Karpas-422 (cell line): ENCODE data around the gene POU6F2. TPM values are rescaled to one million over a fixed set of nuclear protein-coding genes. Genes with fewer than 3 reads are reported as not detected.
A peak's percentile ranks its signal among the peaks of the same experiment; 100 is the strongest.

Experiments used
- DNase-seq: peaks from one replicate; pipeline ENCODE4 v3.0.0-alpha.2; 2015
- H2AFZ ChIP-seq: fragments of 200-600 bp; sonication (generic); 2 replicates; pipeline ENCODE4 v1.6.1; 2014; ENCODE audit warnings: antibody characterized with exemption, low read length, mixed read lengths
- H3K27ac ChIP-seq: fragments of 200-600 bp; sonication (generic); 2 replicates; pipeline ENCODE4 v1.5.1; 2014; ENCODE audit warnings: mild to moderate bottlenecking, low read length, moderate library complexity
- H3K27me3 ChIP-seq: fragments of 200-600 bp; sonication (generic); 2 replicates; pipeline ENCODE4 v1.6.1; 2014; ENCODE audit warnings: low read length, mixed read lengths
- H3K36me3 ChIP-seq: fragments of 200-600 bp; sonication (generic); 2 replicates; pipeline ENCODE4 v1.6.1; 2014; ENCODE audit warnings: low read length, mixed read lengths; ENCODE audit not compliant: insufficient read depth
- H3K4me1 ChIP-seq: fragments of 200-600 bp; sonication (generic); 2 replicates; pipeline ENCODE4 v1.6.1; 2014; ENCODE audit warnings: mild to moderate bottlenecking, low read length, mixed read lengths
- H3K4me2 ChIP-seq: fragments of 200-600 bp; sonication (generic); 2 replicates; pipeline ENCODE4 v1.6.1; 2014; ENCODE audit warnings: low read length, low read depth, mild to moderate bottlenecking; ENCODE audit not compliant: poor library complexity, severe bottlenecking
- H3K4me3 ChIP-seq: fragments of 200-600 bp; sonication (generic); 2 replicates; pipeline ENCODE4 v1.5.1; 2014; ENCODE audit warnings: mild to moderate bottlenecking, antibody characterized with exemption, low read length, mixed read lengths
- H3K79me2 ChIP-seq: fragments of 200-600 bp; sonication (generic); 2 replicates; pipeline ENCODE4 v1.6.1; 2014; ENCODE audit warnings: mild to moderate bottlenecking, low read length, mixed read lengths
- H3K9ac ChIP-seq: fragments of 200-600 bp; sonication (generic); 2 replicates; pipeline ENCODE4 v1.6.0; 2014; ENCODE audit warnings: low read length
- H3K9me2 ChIP-seq: fragments of 200-600 bp; sonication (generic), shearing (Covaris generic); replicated peaks from 2 replicates; pipeline ENCODE4 v1.6.0; 2014; ENCODE audit warnings: mild to moderate bottlenecking, low read length, moderate library complexity; ENCODE audit not compliant: insufficient read depth
- H3K9me3 ChIP-seq: fragments of 300-700, 200-600 bp; sonication (generic); 2 replicates; pipeline ENCODE4 v1.6.1; 2014; ENCODE audit warnings: low read length, mixed read lengths
- H4K20me1 ChIP-seq: fragments of 200-600 bp; sonication (generic); 2 replicates; pipeline ENCODE4 v1.6.1; 2014; ENCODE audit warnings: mild to moderate bottlenecking, antibody characterized with exemption, low read length, low read depth; ENCODE audit not compliant: insufficient read depth
- total RNA-seq: library from RNA; depleted of rRNA; stranded (reverse); fragments of >200 nt; shearing (Covaris generic); gene quantifications from 2 replicates; pipeline ENCODE4 v1.2.3, GENCODE V29; 2014; ENCODE audit warnings: low replicate concordance

The POU6F2 gene
- total RNA-seq, 1 experiment from 2014 or later = not detected

DNA sequence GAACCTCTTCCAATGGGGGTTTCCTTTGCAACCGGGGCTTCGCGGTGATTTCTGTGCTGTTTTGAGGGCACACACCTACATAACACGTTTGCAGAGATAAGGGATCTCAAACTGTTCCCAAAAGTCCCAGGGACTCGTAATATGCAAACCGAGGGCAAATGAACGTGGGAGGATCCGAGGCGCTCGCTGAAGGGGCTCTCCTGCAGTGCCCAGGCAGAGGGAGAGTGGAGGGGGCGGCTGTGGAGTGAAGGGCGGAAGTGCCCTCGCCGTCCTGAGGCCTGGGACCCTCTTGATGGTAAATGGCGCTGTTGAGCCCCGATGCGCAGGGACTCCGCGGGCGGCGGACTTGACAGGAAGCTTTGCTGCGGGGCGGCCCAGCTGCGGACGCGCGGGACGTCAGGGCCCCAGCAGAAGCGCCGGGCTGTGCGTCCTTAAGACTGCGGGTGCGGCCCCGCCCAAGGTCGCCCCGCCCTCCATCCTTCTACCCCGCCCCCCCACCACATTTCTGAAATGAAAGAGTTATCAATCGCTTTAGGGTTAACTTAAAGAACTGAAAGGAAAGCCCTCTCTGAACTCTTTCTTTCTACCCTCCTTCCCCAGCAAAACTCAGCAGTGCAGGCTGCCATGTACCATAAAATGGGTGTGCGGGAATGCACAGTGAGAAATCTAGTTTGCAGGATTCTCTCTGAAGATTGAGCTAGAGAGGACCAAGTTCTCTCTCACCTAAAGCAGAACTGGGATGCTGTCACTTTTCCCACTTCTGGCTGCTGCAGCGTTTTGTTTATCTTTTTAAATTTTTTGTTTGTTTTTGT is 436.7 kb downstream of the POU6F2 start:
- Histone ChIP-seq H3K9ac (peak overlapping the region; percentile 39), H3K4me3 (peak overlapping the region; percentile 66), H2AFZ (peak overlapping the region; percentile 84)

DNA sequence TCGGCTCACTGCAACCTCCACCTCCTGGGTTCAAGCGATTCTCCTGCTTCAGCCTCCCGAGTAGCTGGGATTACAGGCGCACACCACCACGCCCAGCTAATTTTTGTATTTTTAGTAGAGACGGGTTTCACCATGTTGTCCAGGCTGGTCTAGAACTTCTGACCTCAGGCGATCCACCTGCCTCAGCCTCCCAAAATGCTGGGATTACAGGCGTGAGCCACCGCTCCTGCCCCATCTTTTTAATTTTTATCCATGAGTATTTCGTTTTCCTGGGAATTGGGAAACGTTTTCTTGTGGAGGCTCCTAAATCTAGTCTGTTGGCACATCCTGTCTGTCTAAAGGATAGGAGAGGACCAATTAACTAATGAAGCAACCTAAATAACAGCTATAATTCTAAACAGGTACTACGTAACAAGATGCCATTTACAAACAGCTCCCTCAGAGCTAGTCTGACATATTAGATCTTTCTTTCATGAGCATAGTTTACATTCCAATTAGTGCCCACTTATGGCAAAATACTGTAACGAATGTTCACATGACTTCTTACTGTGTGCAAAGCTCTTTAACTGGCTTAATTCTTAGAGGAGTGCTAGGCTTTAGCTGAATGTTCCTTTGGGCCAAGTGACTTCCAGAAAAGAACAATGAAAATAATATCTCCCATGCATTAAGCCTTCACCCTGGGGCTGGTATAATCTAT is 437.5 kb downstream of the POU6F2 start:
- H3K36me3 ChIP-seq = no peaks in the 10 kb centered on the region
- no peaks in the 10 kb centered on the region for H3K79me2 ChIP-seq
- no peaks in the 10 kb centered on the region for H3K27me3 ChIP-seq
- no peak overlapping the region for H3K4me2 ChIP-seq
- H3K9ac ChIP-seq = no peak overlapping the region
- no peak overlapping the region for H2AFZ ChIP-seq
- H3K4me3 ChIP-seq = no peak overlapping the region
- H3K27ac ChIP-seq = no peak overlapping the region
- H3K9me2 ChIP-seq = no peaks in the 10 kb centered on the region
- H3K9me3 ChIP-seq = no peaks in the 10 kb centered on the region
- peaks cover 8% of the 10 kb centered on the region for H3K4me1 ChIP-seq
- DNase-seq = no peak
- no peaks in the 10 kb centered on the region for H4K20me1 ChIP-seq

More for the DNA sequence above, 436.7 kb downstream of the POU6F2 start:
- Histone ChIP-seq H4K20me1 (no peaks in the 10 kb centered on the region), H3K9me2 (no peaks in the 10 kb centered on the region), H3K9me3 (no peaks in the 10 kb centered on the region), H3K36me3 (no peaks in the 10 kb centered on the region), H3K27me3 (no peaks in the 10 kb centered on the region), H3K4me1 (peaks cover 8% of the 10 kb centered on the region), H3K4me2 (peak overlapping the region; percentile 84), H3K27ac (no peak overlapping the region), H3K79me2 (no peaks in the 10 kb centered on the region)
- peak; percentile 65 for DNase-seq

DNA sequence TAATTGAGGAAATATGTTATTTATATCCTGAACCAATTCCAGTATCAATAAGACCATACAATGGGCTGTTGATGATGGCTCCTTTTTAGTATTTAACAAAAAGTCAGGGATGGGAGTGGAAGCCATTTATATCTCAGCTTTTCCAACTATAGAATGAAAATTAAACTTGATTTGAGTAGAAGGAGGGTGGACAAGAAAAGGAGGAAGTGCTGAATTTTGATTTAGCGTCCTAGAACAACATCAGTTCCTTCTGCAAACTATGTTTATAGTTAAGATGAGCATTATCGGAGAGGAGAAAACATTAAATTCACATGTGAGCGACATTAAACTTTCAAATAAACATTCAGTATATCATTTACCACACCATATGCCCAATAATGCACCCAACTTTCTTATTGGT is 439.2 kb downstream of the POU6F2 start:
- Histone ChIP-seq H3K36me3 (no peaks in the 10 kb centered on the region), H3K9me3 (no peaks in the 10 kb centered on the region), H3K27me3 (no peaks in the 10 kb centered on the region), H3K4me1 (peaks cover 8% of the 10 kb centered on the region), H3K4me3 (no peak overlapping the region), H2AFZ (no peak overlapping the region), H3K9ac (no peak overlapping the region), H3K79me2 (no peaks in the 10 kb centered on the region), H3K9me2 (no peaks in the 10 kb centered on the region), H3K27ac (no peak overlapping the region), H3K4me2 (no peak overlapping the region), H4K20me1 (no peaks in the 10 kb centered on the region)
- DNase-seq = no peak

DNA sequence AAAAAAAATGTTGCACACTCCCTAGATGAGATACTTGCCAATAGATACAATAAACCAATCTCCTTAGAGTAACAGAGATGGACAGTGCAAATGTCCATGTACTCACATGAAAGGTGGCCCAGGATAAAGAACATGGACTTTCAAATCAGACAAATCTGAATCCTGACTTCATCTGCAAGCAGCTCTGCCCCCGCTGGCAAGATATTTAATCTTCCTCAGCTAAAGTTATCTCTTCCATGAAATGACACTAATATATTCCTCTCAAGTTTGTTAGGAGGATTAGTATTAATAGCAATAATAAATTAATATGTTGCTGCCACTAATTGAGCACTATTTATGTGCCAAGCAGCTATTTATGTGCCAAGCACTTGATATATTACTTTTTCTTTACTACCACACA is 439.9 kb downstream of the POU6F2 start:
- Histone ChIP-seq H3K4me3 (no peak overlapping the region), H4K20me1 (no peaks in the 10 kb centered on the region), H3K27ac (no peak overlapping the region), H3K9me2 (no peaks in the 10 kb centered on the region), H3K9ac (no peak overlapping the region), H3K4me2 (no peak overlapping the region), H3K36me3 (no peaks in the 10 kb centered on the region), H3K4me1 (peaks cover 8% of the 10 kb centered on the region), H2AFZ (no peak overlapping the region), H3K79me2 (no peaks in the 10 kb centered on the region), H3K27me3 (no peaks in the 10 kb centered on the region), H3K9me3 (no peaks in the 10 kb centered on the region)
- no peak for DNase-seq

DNA sequence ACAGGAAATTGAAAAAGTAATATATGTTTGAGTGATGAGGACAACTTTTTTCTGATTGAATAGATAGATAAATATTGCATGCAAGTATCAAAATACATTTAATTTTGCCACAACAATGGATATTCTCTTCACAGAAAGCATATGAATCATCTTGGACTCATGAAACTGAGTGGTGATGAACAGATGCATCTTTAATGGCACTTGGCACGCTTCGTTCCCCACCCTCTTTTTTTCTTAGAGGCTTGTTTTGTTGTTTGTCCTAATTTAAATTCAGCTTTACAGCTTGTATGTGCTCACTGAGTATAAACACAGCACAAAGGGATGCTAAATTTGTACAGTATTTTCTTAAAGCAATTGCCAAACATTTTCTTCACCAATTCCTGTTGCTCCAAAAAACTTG is 443.5 kb downstream of the POU6F2 start:
- H3K79me2 ChIP-seq = no peaks in the 10 kb centered on the region
- no peak overlapping the region for H3K27ac ChIP-seq
- no peak overlapping the region for H2AFZ ChIP-seq
- H3K36me3 ChIP-seq = no peaks in the 10 kb centered on the region
- DNase-seq = no peak
- peaks cover 15% of the 10 kb centered on the region for H3K4me1 ChIP-seq
- H4K20me1 ChIP-seq = no peaks in the 10 kb centered on the region
- H3K9me3 ChIP-seq = no peaks in the 10 kb centered on the region
- no peak overlapping the region for H3K9ac ChIP-seq
- no peaks in the 10 kb centered on the region for H3K9me2 ChIP-seq
- no peaks in the 10 kb centered on the region for H3K27me3 ChIP-seq
- no peak overlapping the region for H3K4me2 ChIP-seq
- H3K4me3 ChIP-seq = no peak overlapping the region

DNA sequence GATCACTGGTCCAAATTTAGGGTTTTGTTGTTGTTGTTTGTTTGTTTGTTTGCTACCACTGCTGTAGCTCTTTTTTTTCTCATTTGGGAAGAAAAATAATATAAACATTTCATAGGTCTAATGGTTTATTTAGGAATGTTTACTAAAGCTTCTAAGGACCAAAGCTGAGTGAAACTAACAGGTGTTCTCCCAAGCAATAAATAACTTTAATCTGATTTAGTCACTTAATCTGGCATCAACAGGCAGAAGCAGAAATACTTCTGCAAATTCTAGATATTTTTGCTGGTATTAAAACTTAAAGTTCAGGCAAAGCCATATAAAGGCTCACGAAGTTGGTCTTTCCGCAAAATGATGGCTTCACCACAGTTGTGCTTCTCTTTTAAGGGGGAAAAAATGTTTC is 444.0 kb downstream of the POU6F2 start:
- Histone ChIP-seq H3K4me1 (peaks cover 15% of the 10 kb centered on the region), H3K79me2 (no peaks in the 10 kb centered on the region), H4K20me1 (no peaks in the 10 kb centered on the region), H2AFZ (no peak overlapping the region), H3K9me2 (no peaks in the 10 kb centered on the region), H3K9me3 (no peaks in the 10 kb centered on the region), H3K36me3 (no peaks in the 10 kb centered on the region), H3K4me2 (no peak overlapping the region), H3K4me3 (no peak overlapping the region), H3K27ac (no peak overlapping the region), H3K9ac (no peak overlapping the region), H3K27me3 (no peaks in the 10 kb centered on the region)
- DNase-seq = no peak

DNA sequence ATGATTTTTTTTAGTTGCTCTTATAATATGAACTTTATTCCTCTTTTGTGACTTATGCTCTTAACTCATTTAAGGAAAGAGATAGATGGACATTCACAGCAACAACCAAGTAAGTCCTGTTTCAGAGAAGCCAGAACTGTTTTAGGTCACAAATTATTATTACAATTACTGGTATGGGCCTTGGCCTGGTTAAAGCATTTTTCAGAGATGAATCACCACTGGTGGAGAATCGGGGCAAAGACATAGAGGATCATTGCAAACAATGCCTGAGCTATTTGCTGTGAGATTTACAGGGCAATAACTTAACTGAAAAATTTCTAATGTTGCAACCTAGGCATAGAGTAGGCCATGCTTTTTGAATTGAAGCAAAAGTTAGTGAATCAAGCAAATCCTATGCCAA is 450.5 kb downstream of the POU6F2 start:
- no peak for DNase-seq
- H3K79me2 ChIP-seq = no peaks in the 10 kb centered on the region

DNA sequence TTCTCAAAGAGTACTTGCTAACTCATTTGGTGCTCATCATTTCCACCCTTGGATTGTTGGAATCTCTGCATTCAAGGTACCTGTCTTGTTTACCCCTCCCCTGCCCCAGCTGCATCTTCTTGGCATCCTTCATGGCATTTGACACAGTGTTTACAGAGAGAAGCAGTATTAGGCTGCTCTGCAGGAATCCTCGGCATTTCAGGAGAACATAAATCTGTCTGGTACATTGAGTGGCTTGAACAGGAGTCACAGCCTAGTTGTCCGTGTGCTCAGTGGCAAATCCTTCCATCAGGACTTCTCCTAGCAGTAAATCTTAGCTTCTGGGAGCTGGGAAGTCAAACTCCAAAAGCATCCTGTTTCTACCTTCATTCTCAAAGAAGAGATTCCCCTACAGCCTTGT is 451.7 kb downstream of the POU6F2 start:
- no peak overlapping the region for H3K4me3 ChIP-seq
- no peaks in the 10 kb centered on the region for H3K9me3 ChIP-seq
- H4K20me1 ChIP-seq = no peaks in the 10 kb centered on the region
- DNase-seq = no peak
- no peak overlapping the region for H2AFZ ChIP-seq
- no peaks in the 10 kb centered on the region for H3K9me2 ChIP-seq
- H3K27me3 ChIP-seq = no peaks in the 10 kb centered on the region
- no peaks in the 10 kb centered on the region for H3K79me2 ChIP-seq
- no peak overlapping the region for H3K9ac ChIP-seq
- H3K4me1 ChIP-seq = peaks cover 42% of the 10 kb centered on the region
- H3K36me3 ChIP-seq = no peaks in the 10 kb centered on the region
- H3K4me2 ChIP-seq = no peak overlapping the region
- no peak overlapping the region for H3K27ac ChIP-seq

More for the DNA sequence above, 450.5 kb downstream of the POU6F2 start:
- H2AFZ ChIP-seq = no peak overlapping the region
- H3K9me2 ChIP-seq = no peaks in the 10 kb centered on the region
- no peaks in the 10 kb centered on the region for H3K27me3 ChIP-seq
- no peaks in the 10 kb centered on the region for H4K20me1 ChIP-seq
- H3K9ac ChIP-seq = no peak overlapping the region
- H3K4me2 ChIP-seq = no peak overlapping the region
- H3K9me3 ChIP-seq = no peaks in the 10 kb centered on the region
- H3K36me3 ChIP-seq = no peaks in the 10 kb centered on the region
- no peak overlapping the region for H3K4me3 ChIP-seq
- H3K27ac ChIP-seq = no peak overlapping the region
- H3K4me1 ChIP-seq = peaks cover 30% of the 10 kb centered on the region
